Cerebellar nuclear complex (tissue), 1 donor: ENCODE data around the gene TFEB.

ENCODE experiments used
- DNase-seq, 2 experiments: peaks; one replicate each; lab custom pipeline; 2025; lab: John Stamatoyannopoulos, UW

Gene TFEB

DNA sequence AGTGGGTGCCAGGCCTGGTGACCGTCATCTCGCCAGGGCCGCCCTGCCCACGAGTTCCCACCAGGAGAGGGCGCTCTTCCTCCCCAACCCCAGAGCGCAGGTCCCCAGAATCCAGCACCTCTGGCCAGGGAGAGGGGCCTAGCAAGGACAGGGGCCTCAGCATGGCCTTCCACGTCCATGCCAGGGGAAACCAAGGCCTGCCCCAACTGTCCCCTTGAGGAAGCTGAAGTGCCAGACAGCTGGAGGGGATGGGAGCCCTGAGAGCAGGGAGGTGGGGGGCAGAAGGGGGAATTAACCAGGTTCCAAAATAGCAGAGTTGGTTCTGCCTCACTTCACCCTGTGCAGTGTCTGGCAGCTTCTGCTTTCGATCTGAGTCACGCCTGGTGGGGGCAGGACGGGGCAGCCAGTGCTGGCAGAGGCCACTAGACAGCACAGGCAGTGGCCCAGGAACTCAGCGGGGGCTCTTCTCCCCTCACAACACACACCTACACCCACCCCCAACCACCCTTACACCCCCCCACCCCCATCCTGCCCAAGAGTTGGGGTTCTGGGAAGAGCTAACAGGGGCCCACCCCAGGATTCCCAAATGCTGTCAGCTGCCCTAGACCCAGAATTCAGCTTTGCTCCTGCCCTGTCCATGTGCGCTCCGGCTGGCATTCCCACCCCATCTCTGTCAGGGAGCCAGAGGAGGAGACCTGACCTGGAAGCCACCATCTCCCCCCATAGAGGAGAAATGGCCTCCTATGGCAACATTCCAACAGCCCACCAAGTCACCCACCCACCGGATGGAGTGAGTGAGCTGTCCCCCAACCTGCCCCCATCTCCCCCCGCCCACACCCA, 29.2 kb downstream of the TFEB start:
- DNase-seq, result no peak

DNA sequence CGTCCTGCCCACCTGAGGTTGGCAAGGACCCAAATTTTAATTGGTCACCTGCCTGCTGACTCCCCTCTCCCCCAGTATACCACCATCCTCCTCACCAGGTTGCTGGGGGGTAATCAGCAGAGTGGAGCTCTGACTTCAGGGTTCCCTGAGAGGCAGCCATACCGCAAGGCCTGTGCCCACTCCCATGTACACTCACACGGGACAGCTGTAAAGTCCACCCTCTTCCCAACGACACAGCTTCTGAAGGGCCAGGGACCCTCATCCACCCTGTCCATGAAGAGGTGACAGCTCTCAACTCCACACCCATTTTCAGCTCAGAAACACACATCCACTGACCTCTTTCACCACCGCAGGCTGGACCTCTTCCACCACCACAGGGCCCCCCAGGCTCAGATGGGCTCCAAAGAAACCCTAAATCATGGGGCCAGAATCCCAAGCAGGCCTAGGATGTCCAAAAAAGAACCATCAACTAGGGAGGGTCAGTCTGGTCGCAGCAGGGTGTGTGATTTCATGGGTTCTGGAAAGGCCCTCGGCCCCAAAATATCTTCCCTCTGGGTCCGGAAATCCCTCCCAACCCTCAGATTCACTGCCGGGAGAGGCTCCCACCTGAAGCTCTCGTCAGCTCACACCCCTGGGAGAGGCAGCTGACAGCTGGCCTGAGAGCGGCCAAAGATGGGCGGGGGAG, 30.0 kb downstream of the TFEB start:
- DNase-seq, result no peak

DNA sequence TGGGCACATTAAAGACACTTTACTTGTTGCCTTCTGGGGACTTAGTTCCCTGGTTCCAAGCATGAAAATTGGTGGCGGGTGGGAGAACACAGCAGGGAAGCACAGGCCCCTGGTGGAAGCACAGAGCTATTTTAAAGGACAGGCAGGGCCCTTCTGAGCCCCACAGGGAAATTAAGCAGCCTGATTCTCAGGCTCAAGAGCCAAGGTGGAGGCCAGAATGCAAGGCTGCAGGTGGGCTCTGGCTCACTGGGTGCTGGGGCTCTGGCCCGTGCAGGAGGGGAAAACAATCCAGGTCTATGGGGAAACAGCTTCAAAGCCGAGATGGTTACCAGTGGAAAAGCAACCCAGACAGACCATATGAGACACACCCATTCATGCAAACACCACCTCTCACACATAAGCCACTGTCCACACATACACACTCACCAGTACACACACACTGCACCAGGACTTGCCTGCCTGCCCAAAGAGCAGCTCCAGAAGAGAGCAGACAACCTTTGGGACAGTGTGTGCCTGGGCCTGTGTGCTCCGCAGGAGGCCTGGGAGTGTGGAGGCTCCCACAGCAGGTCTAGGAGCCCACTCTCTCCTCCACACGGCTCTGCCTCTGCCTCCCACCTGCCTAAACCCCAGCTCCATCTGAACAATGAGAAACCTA, 30.6 kb downstream of the TFEB start:
- DNase-seq, result no peak

DNA sequence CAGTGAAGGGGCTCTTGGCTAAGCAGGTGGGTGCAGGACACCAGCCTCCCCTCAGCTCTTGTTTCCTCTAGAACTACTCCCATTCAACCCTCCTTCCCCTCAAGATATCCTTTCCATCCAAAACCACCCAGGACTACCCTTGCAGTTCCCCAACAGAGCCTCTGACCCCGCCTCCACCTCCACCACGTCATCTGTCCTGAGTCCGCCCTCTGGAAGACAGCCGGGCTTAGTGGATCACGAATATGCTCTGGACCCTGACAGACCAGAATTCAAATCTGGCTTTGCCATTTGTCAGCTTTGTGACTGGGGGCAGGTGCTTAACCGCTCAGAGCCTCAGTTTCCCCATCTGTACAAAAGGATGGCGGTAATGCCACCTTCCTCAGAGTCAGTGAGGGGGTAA, 31.4 kb downstream of the TFEB start:
- no peak for DNase-seq

DNA sequence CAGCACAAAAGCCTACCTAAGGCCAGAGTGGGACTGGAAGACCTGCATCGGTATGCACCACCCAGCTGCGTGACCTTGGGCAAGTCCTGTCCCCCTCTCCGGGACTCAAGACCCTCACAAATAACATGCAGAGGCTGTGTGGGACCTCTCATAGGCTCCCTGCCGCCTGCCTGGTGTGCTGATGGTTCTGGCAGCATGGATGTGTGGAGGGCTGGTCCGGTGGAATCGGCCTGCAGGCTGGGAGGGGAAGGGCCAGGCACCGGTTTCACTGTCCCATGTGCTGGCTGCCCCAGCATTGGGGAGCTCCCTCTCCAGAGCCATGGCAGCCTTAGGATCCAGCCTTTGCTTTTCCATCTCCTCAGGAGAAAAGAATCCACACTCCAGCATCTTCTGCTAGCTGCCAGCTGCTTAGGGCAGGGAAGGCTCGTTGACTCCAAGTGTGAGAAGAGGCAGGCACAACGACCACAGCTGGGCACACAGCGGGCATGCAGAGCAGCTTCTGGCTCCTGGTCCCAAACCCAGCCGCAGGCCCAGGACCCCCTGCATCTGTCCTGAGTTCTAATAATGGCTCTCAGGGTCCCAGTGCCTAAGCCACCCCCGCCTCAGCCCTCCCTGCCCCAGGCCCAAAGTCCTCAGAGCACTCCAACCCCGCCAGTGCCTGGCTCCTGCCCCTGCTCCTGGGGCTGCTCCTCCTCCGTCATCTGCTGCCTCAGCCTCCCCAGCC, 32.5 kb downstream of the TFEB start:
- DNase-seq, result no peak

DNA sequence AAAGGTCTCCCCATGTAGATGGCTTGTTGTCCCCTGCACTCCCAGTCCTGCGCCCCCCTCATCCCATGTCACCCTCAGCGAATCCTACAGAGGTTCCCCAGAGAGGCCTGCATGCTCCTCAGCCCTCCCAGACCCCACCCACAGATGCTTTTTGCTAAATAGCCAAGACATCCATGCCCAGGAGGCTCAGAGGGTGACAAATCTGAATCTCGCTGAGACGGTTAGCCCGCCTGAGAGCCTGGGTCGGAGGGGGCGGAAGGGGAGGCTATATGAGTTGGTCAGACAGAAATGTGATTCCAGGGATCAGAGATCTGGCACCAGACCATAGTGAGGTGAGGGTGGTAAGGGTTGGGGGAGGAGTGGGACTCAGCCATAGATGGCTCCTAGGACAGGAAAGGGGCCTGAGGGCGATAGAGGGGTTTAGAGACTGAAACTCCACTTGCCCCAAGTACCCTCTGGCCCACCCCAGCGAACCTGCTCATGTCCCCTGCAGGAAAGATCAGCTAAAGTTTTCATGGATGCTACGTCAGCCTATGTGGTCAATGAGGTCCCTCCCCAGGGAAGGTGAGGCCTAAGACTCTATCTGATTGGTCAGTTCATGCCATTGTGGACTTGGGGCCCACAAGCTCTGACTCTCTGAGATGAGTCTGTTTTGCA, 33.2 kb downstream of the TFEB start:
- no peak for DNase-seq

DNA sequence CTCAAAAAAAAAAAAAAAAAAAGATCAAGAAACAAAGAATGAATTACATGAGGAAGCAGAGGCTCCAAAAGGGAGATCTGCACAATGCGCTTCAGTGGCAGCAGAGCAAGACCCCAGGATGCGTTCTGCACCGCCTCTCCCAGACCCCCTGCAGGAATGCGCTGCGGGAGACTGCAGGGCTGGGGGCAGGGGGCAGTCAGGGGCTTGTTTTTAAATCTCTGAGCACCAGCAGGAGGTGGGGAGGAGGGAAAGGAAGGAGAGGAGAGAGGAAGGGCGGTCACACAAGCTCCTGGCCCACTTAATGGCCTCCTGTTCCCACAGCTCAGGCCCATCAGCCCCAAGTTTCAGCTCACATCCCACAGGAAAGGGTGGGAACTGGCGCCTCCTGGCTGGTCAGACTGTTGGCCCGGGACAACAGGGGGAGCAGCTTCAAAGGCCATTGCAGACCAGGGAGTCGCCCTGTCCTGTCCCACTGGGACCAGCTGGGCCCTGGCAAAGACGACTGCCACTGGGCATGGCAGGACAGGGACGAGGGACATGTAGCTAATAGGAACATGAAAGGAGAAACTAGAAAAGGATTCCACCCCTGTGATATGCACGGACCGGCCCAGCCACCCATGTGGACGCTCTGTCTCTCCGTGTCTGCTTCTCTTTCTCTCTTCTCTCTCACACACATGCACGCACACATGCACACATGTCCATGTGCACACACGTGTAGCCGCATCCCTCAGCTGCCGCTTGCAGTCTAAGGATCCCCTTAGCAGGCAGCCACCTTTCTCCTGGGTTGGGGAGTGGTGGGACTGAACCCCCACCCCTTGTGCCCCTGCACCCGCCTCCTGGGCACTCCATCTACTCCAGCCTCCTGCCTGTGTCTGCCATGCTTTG, 34.7 kb downstream of the TFEB start:
- DNase-seq, result no peak

DNA sequence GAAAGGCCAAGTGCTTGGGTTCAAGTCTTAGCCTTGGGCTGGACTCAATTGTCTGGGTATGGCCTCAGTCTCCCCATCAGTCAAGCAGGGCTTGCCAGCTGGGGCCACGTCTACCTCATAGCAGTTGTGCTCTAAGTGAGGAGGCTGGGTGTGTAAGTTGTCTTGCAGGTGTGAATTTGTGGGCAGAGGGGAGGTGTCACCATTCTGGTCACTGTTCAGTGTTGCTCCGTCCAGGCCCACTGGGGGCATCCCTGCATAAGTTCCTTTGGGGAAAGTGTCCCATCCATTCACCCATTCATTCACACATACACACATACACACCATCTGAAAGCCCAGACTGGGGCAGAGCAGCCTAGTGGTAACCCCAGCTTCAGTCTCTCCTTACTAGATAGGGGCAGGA, 36.3 kb downstream of the TFEB start:
- no peak for DNase-seq

DNA sequence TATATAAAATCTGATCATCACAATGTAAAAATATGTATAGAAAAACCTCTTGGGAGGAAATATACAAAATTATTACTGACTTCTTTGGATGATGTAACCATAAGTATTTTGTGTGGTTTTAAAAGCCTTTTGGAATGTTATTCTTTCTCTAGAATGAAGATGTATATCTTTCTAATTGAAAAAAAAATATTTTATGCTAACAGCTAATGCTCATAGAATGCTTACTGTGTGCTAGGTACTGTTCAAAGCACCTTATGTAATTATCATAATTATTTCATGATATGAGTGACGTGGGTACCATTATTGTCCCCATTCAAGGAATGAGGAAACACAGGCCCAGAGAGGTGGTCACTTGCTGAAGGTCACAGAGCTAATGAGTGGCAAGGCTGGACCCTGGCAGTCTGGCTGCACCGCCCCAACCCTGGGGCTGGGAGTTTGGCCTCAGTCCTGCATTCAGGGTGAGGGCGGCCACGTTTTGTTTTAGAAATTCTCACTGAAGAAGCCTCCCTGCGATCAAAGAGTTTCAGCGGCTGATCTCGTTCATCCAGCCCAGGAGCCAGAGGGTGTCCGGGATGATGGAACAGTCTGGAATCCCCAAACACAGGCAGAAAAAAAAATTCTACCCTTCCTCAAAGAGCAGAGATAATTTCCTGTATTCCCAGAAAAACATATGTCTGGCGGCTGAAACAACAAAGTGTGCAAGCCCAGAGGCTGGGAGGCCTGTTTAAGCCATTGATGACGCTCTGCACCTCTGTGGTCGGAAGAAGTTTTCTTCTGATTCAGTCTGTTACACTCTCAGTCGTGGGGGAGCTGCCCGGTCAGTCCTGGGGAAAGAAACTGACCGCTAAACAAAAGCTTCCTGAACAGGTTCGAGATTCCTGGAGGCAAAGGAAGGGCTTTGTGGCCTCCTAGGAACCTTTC, 37.3 kb downstream of the TFEB start:
- DNase-seq, result no peak

DNA sequence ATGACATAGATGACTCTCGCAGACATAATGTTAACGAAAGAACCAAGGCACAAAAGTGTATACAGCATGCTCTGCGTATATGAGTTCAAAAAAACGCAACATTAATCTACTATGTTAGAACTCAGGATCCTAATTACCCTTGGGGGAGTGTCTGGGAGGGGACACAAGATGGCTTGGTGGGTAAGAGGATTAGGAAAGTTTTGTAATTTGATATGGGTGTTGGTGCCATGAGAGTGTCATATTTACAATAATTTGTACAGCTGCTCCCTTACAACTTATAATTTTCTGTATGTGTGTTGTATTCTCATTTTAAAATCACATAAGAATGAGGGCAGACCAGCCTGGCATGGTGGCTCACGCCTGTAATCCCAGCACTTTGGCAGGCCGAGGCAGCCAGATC, 38.6 kb downstream of the TFEB start:
- DNase-seq, result no peak

DNA sequence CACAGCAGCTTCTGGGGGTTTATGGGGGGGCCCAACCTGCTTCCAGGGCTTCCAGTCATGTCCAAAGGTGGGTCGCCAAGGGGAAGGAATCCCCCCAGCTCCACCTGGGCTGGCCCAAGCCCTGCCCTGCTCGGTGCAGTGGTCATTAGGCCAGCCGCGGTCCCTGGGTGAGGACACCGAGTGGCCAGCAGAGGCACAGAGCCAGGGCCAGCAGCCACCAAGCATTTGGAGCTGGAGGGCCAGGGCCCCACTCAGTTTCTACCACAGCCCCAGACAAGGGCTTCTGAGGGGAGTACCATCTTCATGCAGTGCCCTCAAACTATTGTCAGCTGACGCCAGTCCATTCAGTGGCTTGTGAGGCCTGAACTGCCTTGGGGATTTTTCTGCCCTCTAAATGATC, 39.6 kb downstream of the TFEB start:
- DNase-seq, result no peak

DNA sequence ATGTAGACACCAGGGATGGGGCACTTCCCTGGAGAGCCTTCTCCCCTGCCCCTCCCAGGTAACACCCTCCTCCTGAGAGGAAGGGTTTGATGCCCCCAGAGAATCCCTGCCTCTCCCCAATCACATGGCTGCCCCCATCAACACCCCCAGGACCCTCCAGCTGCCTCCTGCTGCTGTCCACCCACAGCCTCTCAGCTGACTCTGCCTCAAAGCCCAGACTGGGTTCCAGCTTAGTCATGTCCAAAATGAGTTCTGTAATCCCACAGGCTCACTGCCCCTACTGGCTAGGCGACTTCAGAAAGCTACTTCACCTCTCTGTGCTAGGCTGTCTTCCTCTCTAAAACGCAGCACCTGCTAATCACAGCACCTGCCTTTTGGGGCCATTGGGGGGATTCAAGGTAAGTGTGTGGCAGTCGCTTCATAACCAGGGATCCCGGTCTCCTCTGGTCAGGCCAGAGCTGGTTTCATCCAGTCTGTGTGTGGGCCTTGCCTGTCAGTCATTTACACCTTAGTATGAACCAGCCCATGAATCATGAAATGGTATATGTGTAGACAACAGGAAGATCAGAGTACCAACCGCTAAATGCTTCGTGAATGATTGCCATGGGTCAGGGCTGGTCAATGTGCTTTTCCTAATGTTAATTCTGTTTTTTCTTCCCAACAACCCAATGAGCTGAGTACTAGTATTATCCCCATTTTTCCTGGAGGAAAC, 40.4 kb downstream of the TFEB start:
- no peak for DNase-seq

DNA sequence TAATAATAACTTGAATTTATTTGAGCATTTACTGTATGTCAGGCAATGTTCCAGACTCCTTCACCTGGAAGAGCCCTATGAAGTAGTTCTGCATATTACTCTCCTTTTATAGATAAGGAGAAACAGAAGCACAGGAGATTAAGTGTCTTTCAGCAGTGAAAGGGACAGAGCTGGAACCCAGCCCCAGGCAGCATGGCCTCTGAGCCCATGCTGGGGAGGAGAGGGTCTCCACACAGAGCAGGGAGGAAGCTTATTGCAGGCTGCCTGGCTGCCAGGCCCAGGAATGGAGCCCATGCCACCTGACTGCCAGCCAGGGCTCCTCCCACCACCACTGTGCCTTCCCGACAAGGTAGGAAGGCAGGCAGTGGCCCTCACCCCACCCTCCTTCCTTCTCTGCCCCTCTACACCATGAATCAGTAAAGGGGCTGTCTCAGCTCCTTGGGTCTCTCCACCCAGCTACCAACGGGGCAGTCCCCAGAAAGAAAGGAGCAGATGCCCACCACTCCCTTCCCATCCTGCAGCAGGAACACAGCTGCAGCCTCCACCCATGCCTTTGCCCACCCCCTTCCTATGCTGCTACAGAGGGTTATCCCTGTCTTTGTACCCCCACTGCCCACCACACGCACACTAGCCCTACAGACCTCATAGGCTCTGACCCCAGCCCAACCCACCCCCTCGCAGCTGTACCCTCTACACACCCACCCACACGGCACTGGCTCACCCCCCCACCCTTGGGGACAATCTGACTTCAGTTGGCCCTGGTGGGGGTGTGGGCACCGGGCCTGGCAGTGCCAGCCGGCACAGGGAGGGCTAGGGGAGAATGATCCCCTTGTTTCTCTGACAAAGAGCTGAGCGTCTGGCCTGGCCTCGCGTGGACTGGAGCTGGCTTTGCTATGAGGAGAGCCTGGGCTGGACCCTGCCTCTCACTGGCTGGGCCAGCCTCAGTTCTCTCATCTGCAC, 41.8 kb downstream of the TFEB start:
- no peak for DNase-seq

DNA sequence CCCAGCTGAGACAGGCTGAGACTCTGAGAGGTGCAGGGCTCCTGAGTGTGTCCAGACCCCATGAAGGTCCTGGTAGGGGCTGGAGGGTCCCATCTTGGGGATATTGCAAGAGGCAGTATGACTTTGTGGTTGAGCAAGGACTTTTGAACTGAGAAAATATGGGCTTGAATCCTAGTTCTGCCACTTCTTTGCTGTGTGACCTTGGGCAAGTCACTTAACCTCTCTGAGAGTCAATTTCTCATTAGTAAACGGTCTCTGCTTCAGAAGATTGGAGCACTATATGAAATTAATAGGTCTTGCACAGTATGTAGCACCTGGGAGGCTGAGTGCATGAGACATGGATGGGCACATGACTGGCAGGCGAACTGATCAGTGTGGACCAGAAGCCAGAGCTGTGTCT, 42.7 kb downstream of the TFEB start:
- DNase-seq, result no peak

DNA sequence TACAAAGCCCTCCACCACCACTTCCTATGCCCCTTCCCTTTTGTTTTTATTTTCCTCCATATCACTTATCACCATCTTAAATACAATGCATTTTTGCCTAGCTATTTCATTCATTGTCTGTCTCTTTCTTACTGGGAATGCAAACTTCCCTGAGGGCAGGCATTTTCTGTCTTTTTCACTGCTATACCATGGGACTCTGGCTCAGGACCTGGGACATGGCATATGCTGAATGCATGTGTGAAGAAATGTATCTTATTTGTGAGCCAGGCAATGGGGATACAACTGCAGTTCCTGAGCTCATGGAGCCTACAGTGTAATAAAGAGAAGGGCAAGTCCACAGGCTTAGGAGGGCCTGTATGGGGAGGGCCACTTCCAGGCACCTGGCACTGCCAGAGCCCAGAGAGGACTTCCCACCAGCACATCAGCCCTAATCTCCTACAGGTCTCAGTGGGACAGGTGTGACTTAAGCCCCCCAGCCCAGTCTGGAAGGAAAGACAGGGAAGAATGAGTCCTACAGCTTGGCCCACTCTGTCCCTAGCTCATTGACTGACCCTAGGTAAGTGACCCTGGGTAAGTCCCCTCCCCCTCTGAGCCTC, 43.2 kb downstream of the TFEB start:
- DNase-seq, result no peak

DNA sequence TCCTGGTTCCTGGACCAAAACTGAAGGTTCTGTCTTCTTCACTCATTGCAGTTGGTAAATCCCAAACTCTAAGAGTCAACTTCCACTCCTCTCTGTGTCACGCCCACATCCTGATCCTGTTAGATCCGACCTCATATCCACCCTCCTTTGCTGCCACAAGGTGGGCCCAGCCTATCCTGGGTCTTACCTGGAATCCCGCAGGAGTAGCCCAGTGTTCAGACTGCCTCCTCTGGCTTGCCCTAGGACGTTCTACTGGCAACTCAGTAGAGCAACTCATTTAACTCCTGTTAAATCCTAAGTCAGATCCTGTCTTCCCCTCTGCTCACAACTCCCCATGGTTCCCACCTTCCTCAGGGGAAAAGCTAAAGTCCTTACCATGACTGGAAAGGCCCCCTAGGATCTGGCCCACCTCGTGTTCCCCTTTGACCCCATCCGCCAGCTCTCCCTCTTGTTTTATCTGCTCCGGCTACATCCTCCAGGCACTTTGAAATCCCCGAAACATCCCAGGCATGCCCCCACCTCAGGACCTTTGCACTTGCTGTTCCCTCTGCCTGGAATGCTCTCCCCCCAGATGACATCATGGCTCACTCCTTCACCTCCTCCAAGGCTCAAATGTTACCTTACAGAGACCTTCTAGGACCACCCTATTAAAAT, 43.9 kb downstream of the TFEB start:
- DNase-seq, result no peak
